Activated CD8-positive, alpha-beta memory T cell treated with anti-CD3 and anti-CD28 coated beads for 24 hours (primary cell): ENCODE results near the gene IL1RAPL1.
"Not testable (repeated sequence)": the region's sequence is repeated elsewhere in the genome, so short reads cannot be mapped to it uniquely, and the experiment has no call there.

Source experiments
- DNase-seq: peaks from one replicate; pipeline ENCODE4 v3.0.0-alpha.2; 2020

IL1RAPL1 gene

GRCh38 chrX:28997706-28998463 is 410.6 kb downstream of the IL1RAPL1 start:
- DNase-seq: no peak

- no peak for DNase-seq
Observed at GRCh38 chrX:28998609-28999135, 411.4 kb downstream of the IL1RAPL1 start.

GRCh38 chrX:29012867-29013266 is 425.6 kb downstream of the IL1RAPL1 start:
- no peak for DNase-seq

DNA sequence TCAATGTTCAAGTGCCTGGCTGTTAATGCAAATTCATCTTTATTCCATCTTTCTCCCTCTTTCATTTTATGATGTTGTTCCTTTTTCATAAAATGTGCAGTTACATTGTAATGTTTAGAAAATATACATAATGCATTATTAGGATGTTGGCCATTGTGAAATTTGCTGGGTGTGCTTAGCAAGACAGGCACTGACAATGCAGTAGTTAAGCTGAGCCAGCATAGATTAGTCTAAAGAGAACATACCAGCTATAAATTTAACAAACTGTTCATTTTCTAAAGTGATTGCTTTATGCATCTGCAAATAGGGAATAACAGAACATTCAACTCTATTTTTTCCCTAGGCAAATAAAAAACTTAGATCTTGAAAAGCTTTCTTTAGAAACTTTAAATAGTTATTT is 436.0 kb downstream of the IL1RAPL1 start:
- no peak for DNase-seq

- no peak for DNase-seq
Observed at GRCh38 chrX:29024871-29025270, 437.6 kb downstream of the IL1RAPL1 start.

GRCh38 chrX:29039501-29039900 is 452.3 kb downstream of the IL1RAPL1 start:
- DNase-seq: no peak

DNA sequence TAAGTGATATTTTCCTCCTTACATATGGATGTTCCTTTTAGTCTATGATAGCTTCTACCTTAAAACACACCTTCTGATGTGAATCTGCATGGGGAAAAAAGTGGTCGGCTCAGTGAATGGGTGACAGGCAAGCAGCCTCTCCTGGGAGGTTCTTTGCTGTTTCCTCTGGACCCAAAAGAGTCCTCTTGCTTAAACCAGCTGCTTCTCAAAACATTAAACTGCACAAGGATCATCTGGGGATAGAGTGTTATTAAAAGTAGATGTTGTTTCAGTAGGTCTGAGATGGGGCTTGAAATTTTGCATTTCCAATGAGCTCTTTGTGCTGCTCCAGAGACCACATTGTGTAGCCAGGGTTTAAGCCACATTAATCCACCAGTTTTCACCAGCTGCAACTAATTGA is 452.9 kb downstream of the IL1RAPL1 start:
- DNase-seq: no peak

DNA sequence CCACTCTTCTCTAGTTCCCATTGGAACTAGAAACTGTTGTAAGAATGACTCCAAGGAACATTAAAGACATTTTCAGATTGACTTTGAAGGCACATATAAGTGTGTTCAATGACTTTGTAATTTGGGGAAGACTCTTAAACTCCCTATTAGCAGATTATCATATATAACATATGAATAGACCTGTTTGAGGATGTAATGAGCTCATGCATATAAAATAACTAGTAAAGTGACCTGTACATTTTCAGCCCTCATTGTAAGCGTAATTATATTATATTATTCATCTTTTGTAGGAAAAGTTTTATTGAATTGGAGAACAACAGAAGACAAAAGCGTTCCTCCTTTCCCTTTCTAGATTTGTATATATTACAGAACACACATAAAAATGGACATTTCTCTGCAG is 455.1 kb downstream of the IL1RAPL1 start:
- no peak for DNase-seq

- DNase-seq: no peak
Observed at GRCh38 chrX:29043746-29044145, 456.5 kb downstream of the IL1RAPL1 start.

DNA sequence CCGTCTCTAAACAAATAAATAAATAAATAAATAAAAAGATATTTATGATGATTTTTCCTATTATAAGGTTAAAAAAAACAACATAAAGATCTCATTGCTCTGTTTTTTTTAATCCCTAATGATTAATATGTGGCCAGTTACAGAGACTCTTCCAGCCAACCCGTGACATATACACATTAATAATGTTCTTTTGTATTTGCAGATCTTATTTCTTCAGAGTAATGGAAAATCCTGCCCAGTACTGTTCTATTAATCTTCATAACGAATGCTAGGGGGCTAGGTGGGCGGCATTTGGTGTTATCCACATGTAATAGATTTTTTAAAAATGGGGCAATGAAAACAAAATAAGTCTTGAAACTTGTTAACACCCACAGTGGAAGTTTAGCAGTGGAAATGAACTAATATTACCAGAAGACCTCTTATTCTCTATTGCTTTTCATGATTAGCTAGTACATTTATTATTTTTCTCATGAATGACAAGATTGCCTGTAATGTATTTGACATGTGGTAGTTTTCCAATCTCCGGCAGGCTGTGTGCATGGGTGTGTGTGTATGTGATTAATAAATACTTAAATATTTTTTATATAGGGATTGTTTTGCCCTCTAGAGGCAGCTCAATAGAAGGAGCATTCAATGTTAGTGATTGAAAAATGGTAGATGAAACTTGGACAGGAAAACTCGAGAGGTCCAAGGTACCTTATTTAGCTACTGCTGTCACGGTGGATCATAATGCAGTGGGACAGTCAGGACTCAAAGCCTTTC is 457.4 kb downstream of the IL1RAPL1 start:
- DNase-seq: no peak

DNA sequence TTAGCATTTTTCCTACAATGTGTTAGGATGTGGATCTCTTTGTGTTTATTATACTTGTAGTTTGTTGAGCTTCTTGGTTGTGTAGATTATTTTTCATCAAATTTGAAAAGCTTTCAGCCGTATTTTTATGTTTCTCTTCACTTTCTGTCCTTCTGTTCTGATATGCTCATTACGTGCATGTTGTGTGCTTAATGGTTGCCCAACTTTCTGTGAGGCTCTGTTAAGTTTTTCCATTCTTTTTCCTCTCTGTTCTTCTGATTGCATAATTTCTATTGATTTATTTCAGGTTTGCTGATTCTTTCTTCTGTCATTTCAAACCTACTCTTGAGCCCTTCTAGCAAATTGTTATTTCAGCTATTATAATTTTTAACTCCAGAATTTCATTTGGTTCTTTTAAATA is 478.2 kb downstream of the IL1RAPL1 start:
- no peak for DNase-seq

DNA sequence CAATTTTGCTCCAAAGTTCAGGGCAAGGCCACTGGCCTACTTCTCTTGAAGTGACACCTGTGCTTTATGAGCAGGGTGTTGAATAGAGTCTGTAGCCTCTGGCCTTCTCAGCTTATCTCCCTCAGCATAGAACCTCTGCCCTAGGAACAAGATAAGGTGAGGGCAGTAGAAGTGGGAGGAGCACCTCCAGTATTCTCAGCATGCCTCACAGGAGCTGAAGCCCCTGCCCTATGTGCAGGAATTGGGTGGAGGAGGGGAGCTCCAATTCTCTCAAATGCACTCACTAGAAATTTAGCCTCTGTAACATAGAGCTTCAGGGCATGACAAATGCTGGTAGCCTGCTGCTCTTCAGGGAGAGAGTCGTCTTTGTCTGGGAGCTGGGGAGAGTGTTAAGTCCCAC is 479.3 kb downstream of the IL1RAPL1 start:
- DNase-seq: no peak

DNA sequence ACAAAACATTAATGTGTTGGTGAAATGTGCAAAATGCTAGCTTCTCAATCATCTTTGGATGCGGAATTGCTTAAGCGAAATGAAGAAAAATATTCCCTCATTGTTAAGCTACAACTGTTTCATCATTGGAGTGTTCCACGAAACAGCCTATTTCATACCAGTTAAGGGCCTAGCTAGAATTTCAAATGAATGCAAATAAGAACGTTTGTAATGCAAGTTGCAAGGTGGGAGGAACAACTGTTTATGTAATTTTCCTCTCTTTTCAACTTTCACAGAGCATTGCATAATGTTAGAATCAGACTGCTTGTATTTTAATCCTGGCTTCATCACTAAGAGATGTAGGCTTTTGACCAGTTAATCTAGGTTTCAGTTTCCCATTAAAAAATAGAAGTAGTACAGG is 480.1 kb downstream of the IL1RAPL1 start:
- DNase-seq: no peak

- no peak for DNase-seq
Observed at GRCh38 chrX:29071525-29072320, 484.5 kb downstream of the IL1RAPL1 start.

- no peak for DNase-seq
Observed at GRCh38 chrX:29082558-29082957, 495.3 kb downstream of the IL1RAPL1 start.

DNA sequence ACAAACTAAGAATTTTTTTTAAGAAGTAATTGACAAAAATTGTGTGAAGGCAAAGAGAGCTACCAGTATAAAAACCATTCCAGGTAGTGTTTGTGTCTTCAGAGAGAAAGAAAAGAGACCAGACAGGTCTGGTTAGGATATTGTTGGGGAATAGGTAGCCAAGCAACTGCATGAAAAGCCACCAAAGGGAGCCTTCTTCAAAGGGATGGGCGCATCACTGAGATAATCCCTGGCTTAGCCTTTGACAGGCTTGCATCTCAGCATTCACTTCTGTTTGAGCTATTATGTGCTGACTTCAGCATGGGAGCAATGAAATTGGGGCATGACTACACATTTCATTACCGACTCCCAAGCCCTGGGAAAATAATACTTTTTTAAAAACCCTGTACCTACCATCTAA is 496.6 kb downstream of the IL1RAPL1 start:
- no peak for DNase-seq

GRCh38 chrX:29090811-29091210 is 503.6 kb downstream of the IL1RAPL1 start:
- DNase-seq: no peak

DNA sequence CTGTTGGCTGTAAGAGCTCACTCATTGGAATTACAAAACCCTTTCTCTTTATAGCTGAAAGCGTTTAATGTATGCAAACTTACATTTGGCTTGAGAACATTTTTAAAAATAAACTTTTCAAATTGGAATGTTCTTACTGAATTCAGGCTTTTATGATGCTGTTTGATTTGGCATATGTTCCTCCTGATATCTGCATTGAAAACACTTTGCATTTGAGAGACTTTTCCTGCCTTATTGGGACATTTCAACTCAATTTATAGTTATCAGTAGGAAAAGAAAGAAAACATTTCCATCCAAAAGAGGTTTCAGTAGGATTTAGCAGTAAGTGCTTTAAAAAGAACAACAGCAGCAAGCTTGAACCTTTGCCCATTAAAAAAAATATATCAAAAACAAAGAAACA is 520.0 kb downstream of the IL1RAPL1 start:
- no peak for DNase-seq

DNA sequence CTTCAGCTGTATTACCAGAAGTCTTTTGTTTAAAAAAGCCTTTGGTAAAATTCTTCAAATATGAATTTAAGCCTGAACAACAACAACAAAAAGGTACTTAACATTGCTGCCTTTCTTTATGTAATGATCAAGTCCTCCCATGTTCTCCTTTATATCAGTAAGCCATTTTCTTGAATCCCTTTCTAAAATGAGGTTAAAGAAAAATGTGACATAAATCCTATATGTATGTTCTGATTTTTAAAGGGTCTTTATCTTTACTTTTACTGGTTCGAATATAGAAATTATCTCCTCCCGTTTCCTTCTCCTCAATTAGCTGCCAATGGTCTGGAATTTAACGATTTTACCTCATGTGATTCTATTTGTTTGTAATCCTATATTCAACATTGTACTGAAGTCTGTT is 522.8 kb downstream of the IL1RAPL1 start:
- no peak for DNase-seq

DNA sequence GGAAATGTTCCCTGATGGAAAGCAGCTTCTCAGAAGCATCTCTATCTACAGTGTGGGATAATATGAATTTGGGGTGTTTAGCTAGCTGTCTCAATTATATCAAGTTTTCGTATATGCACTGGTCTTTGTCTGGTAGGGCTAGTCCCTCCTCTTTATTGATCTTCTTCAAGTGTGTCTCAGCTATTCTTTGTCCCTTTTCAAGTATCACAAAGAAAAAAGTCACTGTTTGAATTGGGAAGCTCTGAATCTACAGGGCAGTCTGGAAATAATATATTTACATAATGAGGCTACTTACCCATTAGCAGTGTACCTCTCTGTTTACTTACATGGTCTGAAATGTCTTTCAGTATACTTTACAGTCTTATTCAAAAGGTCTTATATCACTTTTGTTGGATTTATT is 526.0 kb downstream of the IL1RAPL1 start:
- no peak for DNase-seq

DNA sequence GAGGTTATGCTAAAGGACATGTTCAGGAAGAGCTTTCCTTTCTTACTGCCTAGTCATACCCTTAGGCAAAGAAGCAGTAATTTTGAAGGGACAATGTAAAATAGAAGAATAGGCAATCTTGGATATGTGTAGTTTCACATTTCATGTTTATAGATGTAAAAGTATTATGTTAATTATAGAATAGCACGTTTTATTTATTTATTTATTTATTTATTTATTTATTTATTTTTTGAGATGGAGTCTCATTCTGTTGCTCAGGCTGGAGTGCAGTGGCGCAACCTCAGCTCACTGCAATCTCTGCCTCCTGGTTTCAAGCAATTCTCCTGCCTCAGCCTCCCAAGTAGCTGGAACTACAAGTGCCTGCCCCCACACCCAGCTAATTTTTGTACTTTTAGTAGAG is 535.6 kb downstream of the IL1RAPL1 start:
- DNase-seq: not testable (repeated sequence)

- DNase-seq: no peak
Observed at GRCh38 chrX:29130905-29131304, 543.7 kb downstream of the IL1RAPL1 start.

- no peak for DNase-seq
Observed at GRCh38 chrX:29136904-29137303, 549.7 kb downstream of the IL1RAPL1 start.
